Erythroblast (primary cell): ENCODE data around the gene A4GALT.

Experiments used
- GATA1 ChIP-seq: IDR thresholded peaks from 2 replicates; pipeline ENCODE4 v1.6.1; 2011; ENCODE audit warnings: low read depth, mild to moderate bottlenecking, control low read depth, low read length, moderate library complexity
- POLR2A ChIP-seq: IDR thresholded peaks from 2 replicates; pipeline ENCODE4 v1.6.1; 2011; ENCODE audit warnings: mild to moderate bottlenecking, low read length

- TF ChIP-seq POLR2A = peak; percentile 74
- no peak for TF ChIP-seq GATA1
Measured at GRCh38 chr22:42717197-42717928, 3.3 kb downstream of the A4GALT start.
